ENCODE results near the gene ARMC3.

DNA sequence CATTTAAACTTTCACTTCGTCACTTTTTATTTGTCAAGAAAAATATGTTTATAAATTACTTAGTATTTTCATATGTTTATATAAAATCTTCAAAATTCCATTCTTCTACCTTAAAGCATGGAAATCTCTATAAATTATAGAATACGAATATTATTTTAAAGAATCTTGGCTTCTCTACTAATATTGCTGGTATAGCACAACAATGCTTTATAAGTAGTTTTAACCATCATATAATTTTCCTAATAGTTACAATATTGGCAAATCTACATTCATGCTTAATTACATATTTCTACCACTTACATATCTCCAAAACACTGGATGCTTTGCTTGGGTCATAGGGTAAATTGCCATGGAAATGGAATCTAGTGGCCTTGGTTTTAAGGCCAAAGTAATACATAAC is 21.1 kb upstream of the ARMC3 start:
- TF ChIP-seq CTCF (IDR thresholded peaks at IDR 0.05) = no peak
- no peak for TF ChIP-seq POLR2A (IDR thresholded peaks at IDR 0.05)
- TF ChIP-seq EP300 (IDR thresholded peaks at IDR 0.05) = no peak

All from ovary (tissue), 3 donors.